NCI-H1930 (cell line): ENCODE data around the gene CALML3.
"Not testable (repeated sequence)": the region's sequence is repeated elsewhere in the genome, so short reads cannot be mapped to it uniquely, and the experiment has no call there.

Experiments used
- DNase-seq, 2 experiments: peaks; one replicate each; lab custom pipeline; 2025; lab: John Stamatoyannopoulos, UW

The CALML3 gene

DNA sequence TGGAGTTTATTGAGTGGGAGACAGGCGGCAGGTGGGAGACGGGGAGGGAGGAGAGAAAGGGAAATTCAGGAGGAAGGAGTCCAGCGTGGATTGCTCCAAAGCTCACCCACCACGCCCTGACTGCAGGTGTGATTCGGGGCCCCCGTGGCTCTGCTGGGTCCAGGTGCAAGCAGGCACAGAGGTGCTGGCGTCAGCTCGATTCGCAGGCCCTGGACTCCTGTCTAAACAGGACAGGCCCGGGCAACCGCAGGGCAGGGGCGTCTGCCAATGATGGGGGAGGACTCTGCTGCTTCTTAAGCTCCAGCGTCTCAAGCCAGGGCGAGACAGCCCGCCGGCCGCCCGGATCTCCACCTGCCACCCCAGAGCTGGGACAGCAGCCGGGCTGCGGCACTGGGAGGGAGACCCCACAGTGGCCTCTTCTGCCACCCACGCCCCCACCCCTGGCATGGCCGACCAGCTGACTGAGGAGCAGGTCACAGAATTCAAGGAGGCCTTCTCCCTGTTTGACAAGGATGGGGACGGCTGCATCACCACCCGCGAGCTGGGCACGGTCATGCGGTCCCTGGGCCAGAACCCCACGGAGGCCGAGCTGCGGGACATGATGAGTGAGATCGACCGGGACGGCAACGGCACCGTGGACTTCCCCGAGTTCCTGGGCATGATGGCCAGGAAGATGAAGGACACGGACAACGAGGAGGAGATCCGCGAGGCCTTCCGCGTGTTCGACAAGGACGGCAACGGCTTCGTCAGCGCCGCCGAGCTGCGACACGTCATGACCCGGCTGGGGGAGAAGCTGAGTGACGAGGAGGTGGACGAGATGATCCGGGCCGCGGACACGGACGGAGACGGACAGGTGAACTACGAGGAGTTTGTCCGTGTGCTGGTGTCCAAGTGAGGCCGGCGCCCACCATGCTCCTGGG lies at the start of gene CALML3:
Gene CALML3, plus strand, starts transcription at position 321 of the 920 bp plus-strand sequence. Its CDS starts 125 bp downstream, at position 446.
- DNase-seq: no peak

DNA sequence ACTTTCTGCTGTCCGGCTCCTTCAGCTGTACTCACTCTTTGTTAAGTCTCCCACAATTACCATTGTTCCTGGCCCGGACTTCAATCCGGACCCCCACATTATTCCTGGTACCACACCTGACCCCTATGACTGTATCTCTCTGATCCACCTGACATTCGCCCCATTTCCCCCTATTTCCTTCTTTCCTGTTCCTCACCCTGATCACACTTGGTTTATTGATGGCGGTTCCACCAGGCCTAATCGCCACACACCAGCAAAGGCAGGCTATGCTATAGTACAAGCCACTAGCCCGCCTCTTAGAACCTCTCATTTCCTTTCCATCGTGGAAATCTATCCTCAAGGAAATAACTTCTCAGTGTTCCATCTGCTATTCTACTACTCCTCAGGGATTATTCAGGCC lies 49.7 kb upstream of the CALML3 start:
- DNase-seq: not testable (repeated sequence)

DNA sequence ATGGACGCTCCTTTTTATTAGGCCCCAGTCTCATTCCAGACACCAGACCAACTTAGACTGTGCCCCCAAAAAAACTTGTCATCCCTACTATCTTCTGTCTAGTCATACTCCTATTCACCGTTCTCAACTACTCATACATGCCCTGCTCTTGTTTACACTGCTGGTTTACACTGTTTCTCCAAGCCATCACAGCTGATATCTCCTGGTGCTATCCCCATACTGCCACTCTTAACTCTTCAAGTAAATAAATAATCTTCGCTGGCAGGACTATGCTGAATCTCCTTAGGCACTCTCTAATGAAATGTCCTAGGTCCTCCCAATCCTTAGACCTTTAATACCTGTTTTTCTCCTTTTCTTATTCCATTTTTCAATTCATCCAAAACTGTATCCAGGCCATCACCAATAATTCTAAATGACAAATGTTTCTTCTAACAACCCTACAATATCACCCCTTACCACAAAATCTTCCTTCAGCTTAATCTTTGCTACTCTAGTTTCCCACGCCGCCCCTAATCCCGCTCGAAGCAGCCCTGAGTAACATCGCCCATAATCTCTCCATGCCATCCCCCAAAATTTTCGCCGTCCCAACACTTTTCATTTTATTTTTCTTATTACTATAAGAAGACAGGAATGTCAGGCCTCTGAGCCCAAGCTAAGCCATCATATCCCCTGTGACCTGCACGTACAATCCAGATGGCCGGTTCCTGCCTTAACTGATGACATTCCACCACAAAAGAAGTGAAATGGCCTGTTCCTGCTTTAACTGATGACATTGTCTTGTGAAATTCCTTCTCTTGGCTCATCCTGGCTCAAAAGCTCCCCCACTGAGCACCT lies 48.6 kb upstream of the CALML3 start:
- not testable (repeated sequence) for DNase-seq

DNA sequence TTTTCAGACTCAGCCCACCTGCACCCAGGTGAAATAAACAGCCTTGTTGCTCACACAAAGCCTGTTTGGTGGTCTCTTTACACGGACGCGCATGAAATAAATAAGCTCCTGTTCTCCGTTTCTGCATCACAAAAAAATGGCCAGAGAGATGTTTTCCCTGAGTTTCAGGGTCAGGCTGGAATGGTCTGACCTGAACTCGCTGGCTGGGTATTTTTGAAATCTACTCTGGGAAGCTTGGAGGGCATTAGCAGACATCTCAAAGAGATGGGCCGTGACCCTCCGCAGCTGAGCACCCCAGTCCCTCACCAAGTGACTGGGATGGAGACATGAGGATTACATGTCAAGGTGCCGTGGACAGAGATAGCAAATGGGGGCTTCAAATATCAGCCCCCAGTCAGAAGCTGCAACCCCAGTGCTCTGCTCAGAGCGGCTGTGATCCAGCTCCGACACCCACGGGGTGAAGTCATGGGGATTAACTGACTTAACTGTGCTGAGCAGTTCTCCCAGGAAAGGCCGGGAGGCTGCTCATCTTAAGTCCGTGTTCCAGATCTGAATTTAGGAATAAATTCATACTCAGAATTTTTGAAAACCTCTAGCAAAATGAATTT lies 47.7 kb upstream of the CALML3 start:
- no peak for DNase-seq

DNA sequence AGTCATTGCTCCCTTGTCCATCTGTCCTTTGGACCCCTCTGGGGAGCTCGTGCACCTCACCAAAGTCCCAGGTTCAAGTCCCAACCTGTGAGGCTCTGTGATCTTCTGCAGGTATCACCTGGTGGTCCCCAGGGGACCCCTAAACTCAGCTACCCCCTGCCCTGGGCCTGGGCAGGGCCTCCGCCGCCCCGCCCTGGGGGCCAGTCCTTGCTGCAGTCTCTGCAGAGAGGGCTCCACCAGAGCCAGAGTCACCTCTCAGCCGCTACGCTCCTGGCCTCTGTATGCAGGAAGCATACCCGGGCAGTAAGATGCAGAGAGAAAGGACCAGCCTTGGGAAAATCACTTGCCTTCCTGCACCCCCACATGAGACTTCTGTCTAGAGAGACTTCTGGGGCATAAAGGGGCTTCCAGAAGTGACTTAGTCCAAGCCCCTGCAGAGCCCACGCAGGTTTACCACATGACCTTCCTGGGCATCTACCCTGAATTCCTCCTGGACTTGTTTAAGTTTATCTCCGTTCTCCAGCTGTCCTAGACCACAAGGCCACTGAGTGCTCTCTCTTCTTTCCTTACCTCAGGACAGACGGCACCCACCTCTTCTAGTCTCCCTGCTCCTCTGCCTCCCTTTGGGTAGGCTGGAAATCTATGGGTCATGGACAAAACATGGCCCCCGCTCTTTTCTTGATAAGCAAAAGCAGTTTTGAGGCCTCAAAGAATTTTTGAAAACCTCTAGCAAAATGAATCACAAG lies 46.6 kb upstream of the CALML3 start:
- DNase-seq: no peak

DNA sequence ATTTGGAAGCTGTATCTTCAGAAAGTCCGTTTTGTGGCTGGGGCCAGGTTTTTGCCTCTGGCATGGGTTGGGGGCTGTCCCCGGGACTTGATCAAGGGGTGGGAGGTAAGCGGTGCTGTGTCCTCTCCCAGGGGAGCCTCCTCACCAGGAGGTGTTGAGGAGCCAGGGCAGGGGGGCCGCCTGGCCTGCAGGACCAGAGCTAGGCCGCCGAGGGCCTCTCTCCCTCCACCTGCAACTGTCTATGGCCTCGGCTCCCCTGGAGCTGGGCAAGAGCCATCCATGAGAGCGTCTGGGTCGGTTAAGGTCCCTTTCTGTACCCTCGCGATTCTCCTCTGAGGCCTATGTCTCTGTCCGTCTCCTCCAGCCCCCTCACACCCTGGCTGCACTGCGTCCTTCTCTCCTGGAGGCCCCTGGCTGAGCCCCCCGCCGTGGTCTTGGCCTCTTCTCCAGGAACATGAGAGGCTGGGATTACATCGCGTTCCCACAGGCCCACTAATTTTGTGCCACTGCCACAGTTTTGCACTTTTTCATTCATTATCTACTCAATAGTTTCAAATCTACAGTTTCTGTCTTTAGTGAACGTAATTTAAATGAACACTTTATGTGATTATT lies 46.0 kb upstream of the CALML3 start:
- DNase-seq: no peak

DNA sequence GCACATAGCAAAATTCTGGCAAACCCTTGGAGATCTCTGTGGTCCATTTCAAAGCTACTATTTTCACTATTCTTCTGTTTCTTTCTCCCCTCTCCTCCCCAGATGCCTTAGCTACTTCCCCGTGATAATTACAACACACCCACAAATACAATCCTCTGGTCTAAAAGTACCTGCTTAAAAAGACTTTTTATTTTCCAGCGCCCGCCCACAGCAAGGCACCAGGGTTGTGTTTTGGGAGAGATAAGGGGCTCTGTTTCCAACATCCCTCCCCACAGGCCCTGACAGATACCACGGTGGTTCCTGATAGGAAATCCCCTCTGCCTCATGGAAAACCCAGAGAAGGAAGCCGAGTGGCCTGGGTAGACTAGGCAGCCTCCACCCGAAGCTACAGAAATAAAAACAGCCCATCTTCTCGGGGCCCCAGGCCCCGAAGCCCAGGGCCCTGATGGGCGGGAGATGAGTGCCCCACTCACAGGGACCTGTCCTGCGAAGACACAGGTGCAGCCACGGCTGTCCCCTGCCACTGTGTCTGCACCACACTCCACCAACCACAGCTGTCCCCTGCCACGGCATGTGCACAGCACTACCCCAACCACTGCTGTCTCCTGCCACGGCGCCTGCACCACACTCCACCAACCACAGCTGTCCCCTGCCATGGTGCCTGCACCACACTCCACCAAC lies 45.1 kb upstream of the CALML3 start:
- DNase-seq: no peak

DNA sequence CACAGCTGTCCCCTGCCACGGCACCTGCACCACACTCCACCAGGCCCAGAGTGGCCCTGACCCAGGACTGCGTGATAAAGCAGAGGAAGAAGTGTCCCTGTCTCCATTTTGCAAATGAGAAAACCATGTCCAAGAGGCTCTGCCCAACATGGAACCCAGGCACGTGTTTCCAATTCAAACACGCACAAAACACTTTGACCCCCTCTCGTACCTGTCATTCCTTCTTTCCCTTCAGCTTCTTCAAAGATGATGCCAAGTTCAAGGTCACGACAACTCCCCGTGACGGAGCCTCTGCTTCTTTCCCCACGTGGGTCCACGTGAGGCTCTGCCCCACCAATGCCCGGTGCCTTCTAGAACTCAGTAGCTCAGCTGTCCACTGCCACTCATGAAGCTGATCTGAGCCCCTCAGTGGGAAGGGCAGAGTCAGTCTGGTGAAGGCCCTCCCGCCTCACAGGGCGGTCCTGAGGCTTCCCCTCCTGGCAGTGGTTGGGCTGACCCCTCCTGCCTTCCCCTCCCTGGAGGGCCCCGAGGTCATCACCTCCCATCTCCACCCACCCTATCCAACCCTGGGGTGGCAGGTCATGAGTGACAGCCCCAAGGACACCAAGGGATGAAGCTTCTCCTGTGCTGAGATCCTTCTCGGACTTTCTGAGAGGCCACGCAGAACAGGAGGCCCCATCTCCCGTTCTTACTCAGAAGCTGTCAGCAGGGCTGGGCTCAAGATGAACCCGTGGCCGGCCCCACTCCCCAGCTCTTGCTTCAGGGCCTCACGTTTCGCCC lies 44.4 kb upstream of the CALML3 start:
- no peak for DNase-seq

DNA sequence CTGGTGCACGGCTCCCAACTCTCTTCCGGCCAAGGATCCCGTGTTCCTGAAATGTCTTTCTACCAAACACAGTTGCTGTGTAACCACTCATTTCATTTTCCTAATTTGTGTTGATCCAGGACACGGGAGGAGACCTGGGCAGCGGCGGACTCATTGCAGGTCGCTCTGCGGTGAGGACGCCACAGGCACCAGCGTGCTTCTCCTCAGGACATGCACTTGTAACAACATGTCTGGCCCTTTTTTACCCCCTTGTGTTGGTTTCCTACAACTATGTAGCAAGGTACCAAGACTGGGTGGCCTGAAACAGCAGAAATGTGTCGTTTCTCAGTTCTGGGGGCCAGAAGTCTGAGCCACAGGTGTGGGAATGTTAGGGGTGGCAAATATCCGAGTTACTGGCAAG lies 43.6 kb upstream of the CALML3 start:
- DNase-seq: no peak

DNA sequence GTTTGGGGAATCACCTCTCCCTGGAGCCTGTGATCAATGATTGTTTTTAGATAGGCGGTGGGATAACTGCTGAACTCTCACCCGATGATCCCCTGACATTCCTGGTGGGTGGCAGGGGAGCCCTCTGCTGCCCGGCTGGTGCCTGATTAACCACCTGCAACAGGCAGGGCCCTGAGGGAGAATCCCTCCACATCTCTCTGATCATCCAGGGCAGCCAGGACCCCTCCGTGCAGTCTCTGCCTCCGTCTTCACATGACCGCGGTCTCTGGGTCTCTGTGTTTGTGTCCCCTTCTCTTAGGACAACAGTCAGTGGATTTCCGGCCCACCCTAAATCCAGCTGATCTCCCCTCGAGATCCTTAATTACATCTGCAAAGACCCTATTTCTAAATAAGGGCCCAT lies 42.7 kb upstream of the CALML3 start:
- no peak for DNase-seq

DNA sequence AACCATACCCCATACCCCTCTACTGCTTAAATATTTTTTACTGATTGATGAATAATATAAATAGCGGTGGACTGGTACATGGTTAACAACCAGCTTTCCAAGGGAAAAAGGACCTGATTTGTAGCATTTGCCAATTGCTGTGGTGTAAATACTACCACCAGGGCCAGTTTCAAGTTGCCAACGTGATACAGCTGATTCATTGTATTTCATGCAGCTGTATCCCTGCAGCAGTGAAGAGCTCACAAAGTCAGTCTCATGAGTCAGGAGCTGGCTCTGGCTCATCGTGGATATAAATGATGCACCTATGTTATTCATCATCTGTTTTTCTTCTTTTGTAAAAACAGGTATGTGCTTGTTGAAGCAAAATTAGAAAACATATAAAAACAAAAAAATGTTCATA lies 40.6 kb upstream of the CALML3 start:
- no peak for DNase-seq

DNA sequence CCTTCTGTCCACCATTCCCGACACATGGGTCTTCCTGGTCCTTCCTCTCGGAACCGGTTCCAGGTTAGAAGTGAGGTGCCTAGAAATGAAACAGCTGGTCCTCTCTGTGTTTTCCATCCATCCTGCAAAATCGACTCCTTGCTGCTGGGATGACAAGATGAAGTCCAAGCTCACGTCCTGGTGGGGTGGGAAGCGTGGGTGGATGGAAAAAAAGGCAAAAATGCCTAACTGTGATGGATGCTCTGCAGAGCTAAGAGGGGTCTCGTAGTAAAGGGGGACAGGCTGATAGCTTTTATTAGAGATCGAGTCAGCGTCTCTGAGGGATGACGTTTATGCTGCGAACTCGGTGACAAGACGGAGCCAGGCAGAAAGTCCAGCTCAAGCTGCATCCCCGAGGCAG lies 39.5 kb upstream of the CALML3 start:
- DNase-seq: no peak

DNA sequence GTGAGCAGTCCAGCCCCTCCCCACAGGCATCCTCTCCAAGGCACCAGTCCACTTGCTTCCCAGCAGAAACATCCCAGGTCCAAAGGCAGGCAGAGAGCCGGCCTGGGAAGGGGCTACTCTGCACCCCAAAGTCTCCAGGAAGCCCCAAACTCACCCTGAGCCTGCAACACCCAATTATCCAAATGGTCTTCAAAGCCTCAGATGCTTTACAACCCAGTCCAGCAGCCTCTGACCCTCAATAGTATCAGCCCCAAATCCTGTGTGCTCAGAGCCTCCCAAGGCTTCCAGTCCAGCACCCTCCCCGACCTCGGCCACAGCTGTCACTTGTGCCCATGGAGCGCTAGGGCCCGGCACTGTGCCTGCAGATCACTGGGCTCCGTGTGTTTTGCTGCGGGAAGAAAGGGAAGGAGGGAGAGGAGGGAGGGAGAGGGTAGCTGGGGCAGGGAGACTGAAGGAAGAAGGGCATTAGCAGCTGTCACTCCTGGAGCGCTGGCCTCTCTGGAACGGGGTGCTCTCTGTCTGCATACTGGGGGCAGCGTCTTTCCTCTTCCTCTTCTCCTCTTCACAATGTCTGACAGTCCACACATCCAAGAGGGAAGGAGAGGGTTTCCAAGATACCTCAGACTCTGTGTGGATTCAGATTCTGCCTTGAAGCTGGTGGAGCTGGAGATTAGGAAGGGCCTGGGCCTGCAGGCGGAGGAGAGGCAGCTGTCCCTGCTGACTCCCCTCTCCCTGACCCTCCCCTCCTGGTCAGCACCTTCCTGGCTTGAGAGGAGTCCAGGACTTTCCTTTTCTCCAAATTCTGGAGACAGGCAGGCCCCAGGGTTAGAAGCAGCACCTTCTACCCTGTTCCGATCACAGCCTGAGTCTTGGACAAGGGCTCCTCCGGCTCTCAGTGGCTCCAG lies 38.6 kb upstream of the CALML3 start:
- no peak for DNase-seq

DNA sequence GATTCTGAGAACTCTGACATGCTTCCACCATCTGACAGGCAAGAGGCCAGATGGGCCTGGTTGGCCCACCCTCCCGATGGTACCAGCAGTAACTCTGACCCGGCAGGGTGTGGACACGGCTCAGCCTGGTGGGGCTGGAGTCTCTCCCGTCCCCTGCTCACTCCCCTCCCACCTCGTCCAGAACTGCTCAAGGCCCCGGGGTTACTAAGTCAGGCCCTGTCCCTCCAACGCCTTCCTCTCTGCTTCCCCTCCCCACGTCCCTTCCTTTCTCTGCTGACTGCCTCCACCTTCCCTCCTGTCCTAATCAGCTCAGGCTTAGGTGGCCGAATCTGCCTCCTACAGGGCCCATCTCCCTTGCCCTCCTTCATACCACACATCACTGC lies 37.9 kb upstream of the CALML3 start:
- DNase-seq: no peak

DNA sequence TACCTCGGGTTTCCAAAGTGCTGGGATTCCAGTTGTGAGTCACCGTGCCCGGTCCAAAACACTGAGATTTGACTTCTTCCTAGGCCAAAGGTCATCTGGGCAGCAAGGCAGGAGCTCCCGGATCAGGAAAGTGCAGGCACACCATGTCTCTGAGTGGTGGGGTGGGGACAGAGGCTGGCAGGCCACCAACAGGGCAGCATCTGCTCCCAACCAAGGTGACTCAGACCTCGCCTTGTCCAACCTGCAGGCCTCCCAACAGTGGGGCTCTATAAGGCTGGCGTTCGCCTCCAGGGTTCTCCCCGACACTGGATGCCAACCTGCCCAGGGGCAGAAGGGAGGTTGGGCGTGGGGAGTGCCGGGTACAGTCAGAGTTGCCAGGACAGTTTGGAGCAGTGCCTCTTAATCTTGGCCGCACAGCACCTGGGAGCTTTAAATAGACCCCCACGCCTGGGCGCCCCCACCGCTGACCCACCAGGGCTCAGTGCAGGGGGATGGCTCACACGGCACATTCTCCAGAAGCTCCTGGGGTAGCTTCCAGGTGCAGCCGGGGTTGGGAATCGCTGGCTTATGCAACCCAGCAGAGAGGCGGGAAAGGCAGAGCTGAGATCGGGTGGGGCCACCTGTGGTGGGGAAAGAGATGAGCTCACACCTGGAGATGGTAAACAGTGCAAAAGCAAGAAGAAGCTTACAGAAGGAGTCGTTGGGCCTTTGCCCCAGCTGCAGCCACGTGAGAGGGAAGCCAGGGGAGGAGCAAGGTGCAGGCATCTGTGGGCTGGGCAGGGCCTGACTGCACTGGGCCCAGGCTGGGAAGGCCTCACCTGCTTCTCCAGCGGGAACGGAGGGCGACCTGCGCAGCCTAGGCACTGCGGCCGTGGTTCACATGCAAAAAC lies 36.2 kb upstream of the CALML3 start:
- DNase-seq: no peak

DNA sequence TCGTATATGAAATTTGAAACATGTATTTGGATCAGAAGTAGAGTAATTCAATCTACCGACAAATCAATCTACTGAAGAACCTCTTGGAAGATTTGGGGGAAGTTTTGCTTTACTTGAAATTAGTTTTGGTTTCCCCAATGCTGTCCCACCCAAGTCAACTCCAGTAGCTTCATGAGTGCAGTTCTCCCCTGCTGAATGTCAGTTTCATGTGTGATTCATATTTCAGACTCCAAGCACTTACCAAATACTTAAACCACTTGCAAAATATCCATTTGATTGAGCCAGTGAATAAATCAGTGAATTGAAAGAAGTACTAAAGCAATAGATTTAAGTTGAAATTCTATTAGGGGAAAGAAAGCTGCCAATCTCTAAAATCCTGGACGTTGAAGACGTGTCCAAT lies 34.7 kb upstream of the CALML3 start:
- DNase-seq: no peak

DNA sequence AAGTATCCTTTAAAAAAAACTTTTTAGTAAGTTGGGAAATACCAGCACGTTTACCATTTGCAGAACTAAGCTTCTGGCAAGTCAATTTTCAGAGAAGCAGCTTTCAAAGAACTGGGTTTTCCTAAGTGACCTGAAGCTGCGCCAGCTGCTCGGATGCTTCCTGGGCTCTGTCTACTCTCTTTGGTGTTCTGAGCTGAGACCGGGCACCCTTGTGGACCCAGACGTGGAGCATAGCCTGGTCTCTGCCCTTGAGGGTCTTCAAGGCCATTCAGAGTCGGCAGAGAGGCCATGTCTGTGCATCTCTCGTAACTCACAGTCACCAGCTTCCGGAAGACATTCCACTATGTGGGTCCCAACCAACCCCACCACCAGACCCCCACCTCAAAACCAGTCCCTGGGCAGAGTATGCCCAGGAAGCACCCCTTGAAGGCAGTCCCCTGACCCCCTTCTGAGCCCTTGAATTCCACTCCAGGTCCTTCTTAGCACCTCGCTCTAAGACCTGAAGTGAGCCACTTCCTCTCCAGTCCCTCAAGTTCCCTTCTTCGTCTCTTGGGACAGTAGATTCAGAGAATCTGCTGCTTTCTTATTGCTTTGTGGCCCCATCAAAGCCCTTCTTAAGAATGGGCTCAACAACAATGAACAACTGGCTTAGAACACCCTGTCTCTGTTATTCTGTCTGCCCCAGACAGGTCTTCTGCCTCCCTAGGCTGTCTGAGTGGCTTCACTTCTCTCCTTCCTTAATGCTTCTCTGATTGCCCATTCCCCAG lies 33.9 kb upstream of the CALML3 start:
- DNase-seq: no peak
